ENCODE measurements around the gene PPP3CB.

PPP3CB gene

GRCh38 chr10:73494213-73494612 lies 1.6 kb downstream of the PPP3CB start:
- Histone ChIP-seq H3K27me3 (ENCODE audit: control insufficient read depth, low read length) (no peaks in the 10 kb centered on the region), H3K9me2 (replicated peaks; ENCODE audit: control insufficient read depth, low read length) (no peaks in the 10 kb centered on the region), H3K4me3 (ENCODE audit: low read length) (peak overlapping the region; percentile 80), H3K4me1 (ENCODE audit: control insufficient read depth, low read length) (peaks cover 32% of the 10 kb centered on the region), H3K27ac (ENCODE audit: low read depth, low read length) (no peak overlapping the region), H3K4me2 (ENCODE audit: low read length) (peak overlapping the region; percentile 65), H4K20me1 (ENCODE audit: control insufficient read depth, insufficient read depth, low read depth, low read length) (peaks cover 11% of the 10 kb centered on the region), H3K36me3 (ENCODE audit: control insufficient read depth, low read length) (peaks cover 23% of the 10 kb centered on the region), H3F3A (ENCODE audit: control insufficient read depth, insufficient read depth) (no peaks in the 10 kb centered on the region; the same call in 1 of the 2 replicates), H3K79me2 (ENCODE audit: control insufficient read depth, low read length) (peaks cover 68% of the 10 kb centered on the region), H3K9me3 (ENCODE audit: control insufficient read depth, insufficient read depth, low read length) (no peaks in the 10 kb centered on the region)
- TF ChIP-seq EZH2phosphoT487 (IDR thresholded peaks at IDR 0.05; ENCODE audit: borderline replicate concordance, low read length) (no peak), CTCF (IDR thresholded peaks at IDR 0.05; ENCODE audit: low read depth, low read length, poor library complexity, severe bottlenecking) (no peak)

GRCh38 chr10:73493781-73494180 lies 2.0 kb downstream of the PPP3CB start:
- H3K27ac ChIP-seq (ENCODE audit: low read depth, low read length), result no peak overlapping the region
- peaks cover 32% of the 10 kb centered on the region for H3K4me1 ChIP-seq (ENCODE audit: control insufficient read depth, low read length)
- H3F3A ChIP-seq (ENCODE audit: control insufficient read depth, insufficient read depth), result no peaks in the 10 kb centered on the region; the same call in 1 of the 2 replicates
- H3K9me2 ChIP-seq (replicated peaks; ENCODE audit: control insufficient read depth, low read length), result no peaks in the 10 kb centered on the region
- H3K4me2 ChIP-seq (ENCODE audit: low read length), result peak overlapping the region; percentile 65
- H4K20me1 ChIP-seq (ENCODE audit: control insufficient read depth, insufficient read depth, low read depth, low read length), result peaks cover 11% of the 10 kb centered on the region
- H3K9me3 ChIP-seq (ENCODE audit: control insufficient read depth, insufficient read depth, low read length), result no peaks in the 10 kb centered on the region
- peaks cover 23% of the 10 kb centered on the region for H3K36me3 ChIP-seq (ENCODE audit: control insufficient read depth, low read length)
- TF ChIP-seq EZH2phosphoT487 (IDR thresholded peaks at IDR 0.05; ENCODE audit: borderline replicate concordance, low read length) (no peak), CTCF (IDR thresholded peaks at IDR 0.05; ENCODE audit: low read depth, low read length, poor library complexity, severe bottlenecking) (no peak)
- no peaks in the 10 kb centered on the region for H3K27me3 ChIP-seq (ENCODE audit: control insufficient read depth, low read length)
- H3K79me2 ChIP-seq (ENCODE audit: control insufficient read depth, low read length), result peaks cover 73% of the 10 kb centered on the region
- peak overlapping the region; percentile 80 for H3K4me3 ChIP-seq (ENCODE audit: low read length)

GRCh38 chr10:73486601-73487000 lies 9.2 kb downstream of the PPP3CB start:
- Histone ChIP-seq H3K4me1 (ENCODE audit: control insufficient read depth, low read length) (no peaks in the 10 kb centered on the region), H4K20me1 (ENCODE audit: control insufficient read depth, insufficient read depth, low read depth, low read length) (peaks cover 6% of the 10 kb centered on the region; the same call in 1 of the 2 replicates), H3K9me2 (replicated peaks; ENCODE audit: control insufficient read depth, low read length) (no peaks in the 10 kb centered on the region), H3K79me2 (ENCODE audit: control insufficient read depth, low read length) (peaks cover 88% of the 10 kb centered on the region), H3K27me3 (ENCODE audit: control insufficient read depth, low read length) (no peaks in the 10 kb centered on the region), H3F3A (ENCODE audit: control insufficient read depth, insufficient read depth) (no peaks in the 10 kb centered on the region), H3K4me3 (ENCODE audit: low read length) (no peak overlapping the region), H3K9me3 (ENCODE audit: control insufficient read depth, insufficient read depth, low read length) (no peaks in the 10 kb centered on the region), H3K36me3 (ENCODE audit: control insufficient read depth, low read length) (peaks cover 35% of the 10 kb centered on the region), H3K27ac (ENCODE audit: low read depth, low read length) (no peak overlapping the region), H3K4me2 (ENCODE audit: low read length) (no peak overlapping the region)
- TF ChIP-seq EZH2phosphoT487 (IDR thresholded peaks at IDR 0.05; ENCODE audit: borderline replicate concordance, low read length) (no peak), CTCF (IDR thresholded peaks at IDR 0.05; ENCODE audit: low read depth, low read length, poor library complexity, severe bottlenecking) (no peak)
